Measurements from ENCODE around the gene CACNA2D2. TPM values are rescaled to one million over a fixed set of nuclear protein-coding genes. Genes with fewer than 3 reads are reported as not detected.

Gene CACNA2D2
- total RNA-seq, 1 experiment from 2014 or later: 0.59 TPM

DNA sequence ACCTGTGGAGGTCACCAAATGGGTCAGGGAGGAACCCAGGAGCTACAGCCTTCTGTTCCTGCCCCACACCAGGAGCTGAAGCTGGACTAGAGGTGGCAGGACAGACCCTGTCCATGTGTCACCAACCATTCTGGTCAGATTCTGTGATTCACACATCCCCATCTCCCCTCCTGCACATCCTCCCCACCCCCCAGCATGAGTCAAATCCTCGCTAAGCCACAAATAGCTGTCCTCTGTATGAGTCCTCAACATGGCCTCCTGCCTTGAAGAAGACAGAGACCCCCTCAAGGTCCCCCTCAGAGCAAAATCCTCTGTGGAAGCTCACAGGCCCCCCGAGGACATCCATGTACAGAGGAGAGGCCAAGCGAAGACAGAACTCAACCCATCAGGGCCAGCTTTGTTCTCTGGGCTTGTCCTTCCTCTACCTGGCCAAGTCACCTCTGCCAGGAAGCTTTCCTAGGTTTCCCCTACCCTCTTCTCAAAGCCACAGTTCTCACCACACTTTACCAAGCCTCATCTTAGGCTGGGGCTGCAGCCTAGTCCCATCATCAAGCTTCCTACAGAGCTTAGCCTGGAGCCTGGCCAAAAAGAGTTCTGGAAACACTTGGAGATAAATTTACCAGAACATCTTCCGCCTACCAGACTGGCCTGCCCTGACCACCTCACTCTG is 17.1 kb downstream of the CACNA2D2 start:
- Histone ChIP-seq H3K4me3 (ENCODE audit: low read depth in 2 of 2, low read length in 2 of 2) (no peak overlapping the region), H3K4me1 (ENCODE audit: control insufficient read depth, insufficient read depth, low read length) (no peaks in the 10 kb centered on the region), H3K27me3 (ENCODE audit: control insufficient read depth, insufficient read depth, low read length) (no peaks in the 10 kb centered on the region), H3K36me3 (ENCODE audit: control insufficient read depth, insufficient read depth, low read length) (no peaks in the 10 kb centered on the region), H3K27ac (ENCODE audit: low read length) (no peak overlapping the region), H3K9me3 (ENCODE audit: control insufficient read depth, insufficient read depth, low read depth, low read length) (no peaks in the 10 kb centered on the region)
- DNase-seq (ENCODE audit: low read depth, low spot score): no peak
- TF ChIP-seq TCF7L2 (IDR thresholded peaks at IDR 0.05; ENCODE audit: low read depth, low read length): no peak
- TF ChIP-seq, protein P1, sequence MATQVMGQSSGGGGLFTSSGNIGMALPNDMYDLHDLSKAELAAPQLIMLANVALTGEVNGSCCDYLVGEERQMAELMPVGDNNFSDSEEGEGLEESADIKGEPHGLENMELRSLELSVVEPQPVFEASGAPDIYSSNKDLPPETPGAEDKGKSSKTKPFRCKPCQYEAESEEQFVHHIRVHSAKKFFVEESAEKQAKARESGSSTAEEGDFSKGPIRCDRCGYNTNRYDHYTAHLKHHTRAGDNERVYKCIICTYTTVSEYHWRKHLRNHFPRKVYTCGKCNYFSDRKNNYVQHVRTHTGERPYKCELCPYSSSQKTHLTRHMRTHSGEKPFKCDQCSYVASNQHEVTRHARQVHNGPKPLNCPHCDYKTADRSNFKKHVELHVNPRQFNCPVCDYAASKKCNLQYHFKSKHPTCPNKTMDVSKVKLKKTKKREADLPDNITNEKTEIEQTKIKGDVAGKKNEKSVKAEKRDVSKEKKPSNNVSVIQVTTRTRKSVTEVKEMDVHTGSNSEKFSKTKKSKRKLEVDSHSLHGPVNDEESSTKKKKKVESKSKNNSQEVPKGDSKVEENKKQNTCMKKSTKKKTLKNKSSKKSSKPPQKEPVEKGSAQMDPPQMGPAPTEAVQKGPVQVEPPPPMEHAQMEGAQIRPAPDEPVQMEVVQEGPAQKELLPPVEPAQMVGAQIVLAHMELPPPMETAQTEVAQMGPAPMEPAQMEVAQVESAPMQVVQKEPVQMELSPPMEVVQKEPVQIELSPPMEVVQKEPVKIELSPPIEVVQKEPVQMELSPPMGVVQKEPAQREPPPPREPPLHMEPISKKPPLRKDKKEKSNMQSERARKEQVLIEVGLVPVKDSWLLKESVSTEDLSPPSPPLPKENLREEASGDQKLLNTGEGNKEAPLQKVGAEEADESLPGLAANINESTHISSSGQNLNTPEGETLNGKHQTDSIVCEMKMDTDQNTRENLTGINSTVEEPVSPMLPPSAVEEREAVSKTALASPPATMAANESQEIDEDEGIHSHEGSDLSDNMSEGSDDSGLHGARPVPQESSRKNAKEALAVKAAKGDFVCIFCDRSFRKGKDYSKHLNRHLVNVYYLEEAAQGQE (IDR thresholded peaks at IDR 0.05; ENCODE audit: insufficient read depth in 1 of 2, low read depth in 2 of 2, low read length in 1 of 2): no peak
- no peak for TF ChIP-seq POLR2AphosphoS5 (IDR thresholded peaks at IDR 0.05; ENCODE audit: low read depth, low read length)
- TF ChIP-seq, protein P2, sequence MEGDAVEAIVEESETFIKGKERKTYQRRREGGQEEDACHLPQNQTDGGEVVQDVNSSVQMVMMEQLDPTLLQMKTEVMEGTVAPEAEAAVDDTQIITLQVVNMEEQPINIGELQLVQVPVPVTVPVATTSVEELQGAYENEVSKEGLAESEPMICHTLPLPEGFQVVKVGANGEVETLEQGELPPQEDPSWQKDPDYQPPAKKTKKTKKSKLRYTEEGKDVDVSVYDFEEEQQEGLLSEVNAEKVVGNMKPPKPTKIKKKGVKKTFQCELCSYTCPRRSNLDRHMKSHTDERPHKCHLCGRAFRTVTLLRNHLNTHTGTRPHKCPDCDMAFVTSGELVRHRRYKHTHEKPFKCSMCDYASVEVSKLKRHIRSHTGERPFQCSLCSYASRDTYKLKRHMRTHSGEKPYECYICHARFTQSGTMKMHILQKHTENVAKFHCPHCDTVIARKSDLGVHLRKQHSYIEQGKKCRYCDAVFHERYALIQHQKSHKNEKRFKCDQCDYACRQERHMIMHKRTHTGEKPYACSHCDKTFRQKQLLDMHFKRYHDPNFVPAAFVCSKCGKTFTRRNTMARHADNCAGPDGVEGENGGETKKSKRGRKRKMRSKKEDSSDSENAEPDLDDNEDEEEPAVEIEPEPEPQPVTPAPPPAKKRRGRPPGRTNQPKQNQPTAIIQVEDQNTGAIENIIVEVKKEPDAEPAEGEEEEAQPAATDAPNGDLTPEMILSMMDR (IDR thresholded peaks at IDR 0.05): no peak
- no peak for TF ChIP-seq SIN3A (IDR thresholded peaks at IDR 0.05; ENCODE audit: borderline replicate concordance, insufficient read depth, low read depth, low read length)
- CTCF ChIA-PET: no interaction called here
- POLR2A ChIA-PET: no interaction called here
- in situ Hi-C loops (cut with HindIII; ENCODE audit: low pct_unique_long_range_greater_than_20kb, low sequenced_read_pairs): no loop called here
- ATAC-seq: no peak
- intact Hi-C loops (cut with micrococcal nuclease; ENCODE audit: unreplicated experiment): no loop called here
- no TSS peak for BruUV-seq (replicated peaks)

GRCh38 chr3:50484722-50485121 is 18.7 kb downstream of the CACNA2D2 start:
- no peaks in the 10 kb centered on the region for H3K9me3 ChIP-seq (ENCODE audit: control insufficient read depth, insufficient read depth, low read depth, low read length)
- no peaks in the 10 kb centered on the region for H3K27me3 ChIP-seq (ENCODE audit: control insufficient read depth, insufficient read depth, low read length)
- in situ Hi-C loops (cut with HindIII; ENCODE audit: low pct_unique_long_range_greater_than_20kb, low sequenced_read_pairs) (no loop called here), intact Hi-C loops (cut with micrococcal nuclease; ENCODE audit: unreplicated experiment) (no loop called here)
- no peaks in the 10 kb centered on the region for H3K4me1 ChIP-seq (ENCODE audit: control insufficient read depth, insufficient read depth, low read length)
- BruUV-seq (replicated peaks): no TSS peak
- ATAC-seq (no peak), DNase-seq (ENCODE audit: low read depth, low spot score) (no peak)
- TF ChIP-seq, protein P2 (IDR thresholded peaks at IDR 0.05): no peak
- no peak for TF ChIP-seq SIN3A (IDR thresholded peaks at IDR 0.05; ENCODE audit: borderline replicate concordance, insufficient read depth, low read depth, low read length)
- POLR2A ChIA-PET: no interaction called here
- H3K36me3 ChIP-seq (ENCODE audit: control insufficient read depth, insufficient read depth, low read length): no peaks in the 10 kb centered on the region
- CTCF ChIA-PET: no interaction called here
- no peak overlapping the region for H3K27ac ChIP-seq (ENCODE audit: low read length)
- H3K4me3 ChIP-seq (ENCODE audit: low read depth in 2 of 2, low read length in 2 of 2): no peak overlapping the region
